ENCODE data around the gene SMIM3.
"Not testable (repeated sequence)": the region's sequence is repeated elsewhere in the genome, so short reads cannot be mapped to it uniquely, and the experiment has no call there.

The SMIM3 gene

GRCh38 chr5:150778517-150779396 is at the start of gene SMIM3:
Gene SMIM3 (plus strand): TSS chr5:150778757. CDS start chr5:150795441, 16,684 bp downstream.
- DNase-seq (ENCODE audit: low read depth) = peak; percentile 54

GRCh38 chr5:150729859-150730258 is 48.7 kb upstream of the SMIM3 start:
- DNase-seq (ENCODE audit: low read depth) = no peak

GRCh38 chr5:150731669-150732242 is 46.8 kb upstream of the SMIM3 start:
- no peak for DNase-seq (ENCODE audit: low read depth)

- no peak for DNase-seq (ENCODE audit: low read depth)
These were observed 43.8 kb upstream of the SMIM3 start for GRCh38 chr5:150734579-150735384.

GRCh38 chr5:150738862-150739261 is 39.7 kb upstream of the SMIM3 start:
- no peak for DNase-seq (ENCODE audit: low read depth)

- DNase-seq (ENCODE audit: low read depth) = no peak
These were observed 37.6 kb upstream of the SMIM3 start for GRCh38 chr5:150740992-150741391.

- DNase-seq (ENCODE audit: low read depth) = not testable (repeated sequence)
These were observed 36.0 kb upstream of the SMIM3 start for GRCh38 chr5:150742455-150743141.

GRCh38 chr5:150743142-150743488 is 35.4 kb upstream of the SMIM3 start:
- not testable (repeated sequence) for DNase-seq (ENCODE audit: low read depth)

- DNase-seq (ENCODE audit: low read depth) = no peak
These were observed 28.1 kb upstream of the SMIM3 start for GRCh38 chr5:150750469-150750868.

- DNase-seq (ENCODE audit: low read depth) = no peak
These were observed 27.3 kb upstream of the SMIM3 start for GRCh38 chr5:150751096-150751891.

- no peak for DNase-seq (ENCODE audit: low read depth)
These were observed 25.1 kb upstream of the SMIM3 start for GRCh38 chr5:150753463-150753862.

GRCh38 chr5:150753863-150754262 is 24.7 kb upstream of the SMIM3 start:
- DNase-seq (ENCODE audit: low read depth) = no peak

GRCh38 chr5:150757087-150757649 is 21.4 kb upstream of the SMIM3 start:
- DNase-seq (ENCODE audit: low read depth) = no peak

GRCh38 chr5:150758203-150758530 is 20.4 kb upstream of the SMIM3 start:
- DNase-seq (ENCODE audit: low read depth) = no peak

- DNase-seq (ENCODE audit: low read depth) = peak; percentile 84
These were observed 19.8 kb upstream of the SMIM3 start, which contains the start of gene DCTN4 for GRCh38 chr5:150758531-150759333. Gene DCTN4 (minus strand): TSS chr5:150759017. CDS start chr5:150758993, 24 bp downstream.

- no peak for DNase-seq (ENCODE audit: low read depth)
These were observed 19.3 kb upstream of the SMIM3 start for GRCh38 chr5:150759334-150759583.

- no peak for DNase-seq (ENCODE audit: low read depth)
These were observed 16.3 kb upstream of the SMIM3 start for GRCh38 chr5:150762211-150762610.

- DNase-seq (ENCODE audit: low read depth) = no peak
These were observed 15.4 kb upstream of the SMIM3 start for GRCh38 chr5:150763023-150763769.

GRCh38 chr5:150764530-150764929 is 14.0 kb upstream of the SMIM3 start:
- no peak for DNase-seq (ENCODE audit: low read depth)

Measured in activated T-cell treated with anti-CD3 and anti-CD28 coated beads for 1 hour (primary cell).